Measurements from ENCODE around the gene SYNJ1.
"Not testable (repeated sequence)": the region's sequence is repeated elsewhere in the genome, so short reads cannot be mapped to it uniquely, and the experiment has no call there.

Gene SYNJ1

GRCh38 chr21:32698286-32698685 is 29.5 kb downstream of the SYNJ1 start:
- no peak for DNase-seq (ENCODE audit: low read depth in 2 of 2)

DNA sequence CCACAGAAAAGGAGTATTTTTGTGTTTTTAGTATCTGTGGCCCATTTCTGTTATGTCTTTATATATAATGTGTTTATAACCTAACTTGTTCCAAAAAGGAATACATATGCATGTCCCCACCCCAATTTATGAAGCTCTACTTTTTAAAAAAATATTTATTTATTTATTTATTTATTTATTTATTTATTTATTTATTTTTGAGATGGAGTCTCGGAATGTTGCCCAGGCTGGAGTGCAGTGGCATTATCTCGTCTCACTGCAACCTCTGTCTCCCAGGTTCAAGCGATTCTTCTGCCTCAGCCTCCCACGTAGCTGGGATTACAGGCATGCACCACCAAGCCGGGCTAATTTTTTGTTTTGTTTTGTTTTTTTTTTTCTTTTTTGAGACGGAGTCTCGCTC is 32.3 kb downstream of the SYNJ1 start:
- not testable (repeated sequence) for DNase-seq (ENCODE audit: low read depth in 2 of 2)

- DNase-seq (ENCODE audit: low read depth in 2 of 2), result no peak
Observed at GRCh38 chr21:32693581-32693980, 34.2 kb downstream of the SYNJ1 start.

DNA sequence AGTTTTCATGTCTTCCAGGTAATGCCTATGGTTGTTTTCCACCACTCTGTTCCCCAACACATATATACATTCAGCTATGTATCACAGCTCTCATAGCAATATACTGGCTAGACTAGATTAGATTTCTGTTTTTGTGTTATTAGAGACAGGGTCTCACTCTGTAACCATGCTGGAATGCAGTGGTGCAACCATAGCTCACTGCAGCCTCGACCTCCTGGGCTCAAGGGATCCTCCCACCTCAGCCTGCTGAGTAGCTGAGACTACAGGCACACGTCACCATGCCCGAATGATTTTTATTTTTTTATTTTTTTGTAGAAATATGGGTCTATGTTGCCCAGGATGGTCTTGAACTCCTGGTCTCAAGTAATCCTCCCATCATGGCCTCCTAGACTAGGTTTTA is 37.7 kb downstream of the SYNJ1 start:
- DNase-seq (ENCODE audit: low read depth in 2 of 2), result no peak

DNA sequence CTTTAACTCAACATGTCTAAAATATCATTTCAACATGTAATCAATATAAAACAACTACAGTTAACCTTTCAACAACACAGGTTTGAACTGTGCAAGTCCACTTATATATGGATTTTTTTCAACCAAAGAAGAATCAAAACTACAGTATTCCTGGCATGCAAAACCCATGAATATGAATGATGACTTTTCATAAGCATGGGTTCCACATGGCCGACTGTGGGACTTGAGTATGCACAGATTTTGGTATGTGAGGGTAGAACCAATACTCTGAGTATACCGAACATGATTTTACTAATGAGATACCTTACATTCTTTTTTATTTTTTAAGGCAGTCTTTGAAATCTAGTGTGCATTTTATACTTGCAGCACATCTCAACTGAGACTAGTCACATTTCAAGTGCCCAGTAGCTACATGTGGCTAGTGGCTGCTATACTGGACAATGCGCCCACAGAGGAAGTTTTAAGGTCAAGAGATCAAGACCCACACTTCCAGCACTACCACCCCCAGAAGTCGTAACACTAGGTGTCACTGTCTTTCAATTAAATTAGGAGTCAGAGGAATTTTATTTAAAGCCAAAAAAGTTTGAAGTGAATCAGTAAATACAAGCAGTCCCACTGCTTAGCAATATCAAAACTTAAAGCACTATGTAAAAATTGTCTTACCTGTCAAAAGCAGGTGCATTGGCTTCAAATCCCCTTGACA is 40.0 kb downstream of the SYNJ1 start:
- DNase-seq (ENCODE audit: low read depth in 2 of 2), result no peak

GRCh38 chr21:32682696-32683474 is 44.9 kb downstream of the SYNJ1 start:
- no peak for DNase-seq (ENCODE audit: low read depth in 2 of 2)

GRCh38 chr21:32674731-32675130 is 53.1 kb downstream of the SYNJ1 start:
- no peak for DNase-seq (ENCODE audit: low read depth in 2 of 2)

- DNase-seq (ENCODE audit: low read depth in 2 of 2), result no peak
Observed at GRCh38 chr21:32674038-32674437, 53.8 kb downstream of the SYNJ1 start.

DNA sequence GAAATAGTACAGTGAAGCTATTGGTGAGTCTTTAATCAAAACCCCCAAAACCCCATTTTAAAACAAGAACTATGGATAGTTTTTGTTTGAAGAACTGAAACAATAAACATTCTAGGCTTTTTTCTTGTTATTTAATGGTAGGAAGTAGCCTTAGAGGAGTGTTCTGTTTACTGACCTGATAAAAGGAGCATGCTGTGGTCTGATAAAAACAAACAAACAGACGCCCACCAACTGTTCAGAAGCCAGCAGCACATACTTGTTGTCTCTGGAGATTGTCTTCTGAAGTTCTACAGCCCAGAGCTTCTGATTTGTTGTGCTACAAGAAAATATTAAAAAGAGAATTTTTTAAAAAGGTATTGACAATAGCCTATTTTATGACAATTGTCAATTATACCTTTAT is 61.6 kb downstream of the SYNJ1 start:
- no peak for DNase-seq (ENCODE audit: low read depth in 2 of 2)

GRCh38 chr21:32664095-32664494 is 63.7 kb downstream of the SYNJ1 start:
- DNase-seq (ENCODE audit: low read depth in 2 of 2), result not testable (repeated sequence)

GRCh38 chr21:32661981-32662380 is 65.8 kb downstream of the SYNJ1 start:
- DNase-seq (ENCODE audit: low read depth in 2 of 2), result not testable (repeated sequence)

GRCh38 chr21:32661026-32661782 is 66.6 kb downstream of the SYNJ1 start:
- DNase-seq (ENCODE audit: low read depth in 2 of 2), result not testable (repeated sequence)

GRCh38 chr21:32658524-32658923 is 69.3 kb downstream of the SYNJ1 start:
- no peak for DNase-seq (ENCODE audit: low read depth in 2 of 2)

GRCh38 chr21:32653326-32653901 is 74.4 kb downstream of the SYNJ1 start:
- peak; percentile 1 to 9 for DNase-seq (ENCODE audit: low read depth in 2 of 2)

DNA sequence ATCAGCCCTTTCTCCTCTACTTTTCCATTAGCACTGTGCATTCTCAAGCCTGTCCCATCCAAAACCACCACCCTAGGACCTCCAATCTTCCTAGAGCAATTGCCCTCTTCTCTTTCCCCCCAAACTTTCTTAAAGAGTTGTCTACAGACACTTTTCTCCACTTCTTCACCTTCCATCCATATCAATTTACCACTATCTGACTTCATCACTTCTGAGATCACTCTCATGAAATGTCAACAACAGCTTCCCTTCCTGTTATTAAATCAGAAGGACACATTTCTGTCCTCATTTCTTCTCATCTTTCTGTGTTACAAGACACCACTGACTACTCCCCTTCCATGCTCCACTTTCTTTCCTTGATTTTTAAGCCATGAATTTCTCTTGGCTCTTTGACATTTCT is 79.6 kb downstream of the SYNJ1 start:
- no peak for DNase-seq (ENCODE audit: low read depth in 2 of 2)

- DNase-seq (ENCODE audit: low read depth in 2 of 2), result no peak
Observed at GRCh38 chr21:32645261-32646182, 82.3 kb downstream of the SYNJ1 start.

DNA sequence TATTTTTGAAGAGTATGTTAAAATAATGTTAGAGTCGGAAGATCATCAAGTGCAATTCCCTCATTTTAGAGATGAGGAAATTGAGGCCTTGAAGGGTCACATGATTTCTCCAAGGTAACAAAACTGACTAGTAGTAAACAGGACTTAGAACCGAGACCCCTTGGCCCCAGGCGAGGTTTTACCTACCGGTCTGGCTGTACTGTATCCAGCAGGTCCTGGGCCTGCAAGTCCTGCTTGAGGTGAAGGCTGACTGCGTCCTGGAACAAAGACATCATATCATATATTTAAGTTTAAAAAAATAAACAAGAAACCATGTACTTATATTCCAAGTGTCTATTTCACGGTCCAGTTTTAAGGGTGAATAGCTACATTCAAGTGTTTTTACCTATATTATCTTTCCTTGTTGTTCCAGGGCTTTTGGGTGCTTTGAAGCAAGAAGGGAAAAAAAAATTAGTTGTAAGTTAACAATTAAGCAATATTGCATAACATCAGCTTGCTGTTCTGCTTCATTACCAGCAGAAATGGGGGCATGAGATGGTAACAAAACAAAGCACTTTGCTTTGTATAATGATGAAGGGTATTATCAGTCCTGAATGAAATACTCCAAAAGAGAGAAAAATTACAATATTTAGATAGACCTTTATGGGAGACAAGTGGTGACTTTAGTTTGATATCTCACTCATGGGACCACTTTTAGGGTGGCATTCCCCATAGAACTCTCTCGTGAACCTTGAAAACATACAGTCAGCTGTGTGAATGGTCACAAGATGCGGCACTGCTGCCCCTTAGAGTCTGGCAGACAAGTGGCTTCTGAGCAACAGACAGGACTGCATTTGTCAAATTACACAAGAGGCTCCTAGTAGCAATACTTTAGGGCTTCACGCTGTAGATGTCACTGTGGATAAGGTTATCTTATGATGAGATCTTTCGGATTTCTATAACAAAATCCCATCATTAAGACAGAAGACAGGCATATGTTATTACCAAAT is 85.8 kb downstream of the SYNJ1 start:
- no peak for DNase-seq (ENCODE audit: low read depth in 2 of 2)

- DNase-seq (ENCODE audit: low read depth in 2 of 2), result no peak
Observed at GRCh38 chr21:32626621-32627196, 101.1 kb downstream of the SYNJ1 start.

DNA sequence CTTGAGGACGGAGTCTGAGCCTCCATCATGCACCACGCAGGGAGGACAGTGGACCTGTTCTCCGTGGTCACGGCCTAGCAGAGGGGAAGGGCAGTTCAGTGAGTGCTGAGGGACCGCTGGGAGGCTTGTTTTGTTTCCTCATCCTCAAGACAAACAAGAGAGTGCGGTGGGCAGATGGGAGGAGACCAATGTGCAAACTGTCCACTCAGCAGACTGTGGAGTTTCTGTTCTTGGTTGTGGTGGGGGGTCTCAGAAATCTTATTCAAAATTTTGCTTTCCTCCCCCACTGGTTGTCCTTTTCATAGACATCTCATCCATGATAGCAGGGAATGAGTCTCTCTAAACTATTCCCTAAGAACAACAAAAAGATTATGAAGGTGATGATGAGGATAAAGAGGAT is 109.6 kb downstream of the SYNJ1 start:
- DNase-seq (ENCODE audit: low read depth in 2 of 2), result not testable (repeated sequence)

Data from stimulated activated CD4-positive, alpha-beta T cell treated with anti-CD3 and anti-CD28 coated beads, Interleukin-15, amount 100 ng/mL, for 48 hours (primary cell).